ENCODE data around the gene TNFSF9.

TNFSF9 gene, protein sequence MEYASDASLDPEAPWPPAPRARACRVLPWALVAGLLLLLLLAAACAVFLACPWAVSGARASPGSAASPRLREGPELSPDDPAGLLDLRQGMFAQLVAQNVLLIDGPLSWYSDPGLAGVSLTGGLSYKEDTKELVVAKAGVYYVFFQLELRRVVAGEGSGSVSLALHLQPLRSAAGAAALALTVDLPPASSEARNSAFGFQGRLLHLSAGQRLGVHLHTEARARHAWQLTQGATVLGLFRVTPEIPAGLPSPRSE

DNA sequence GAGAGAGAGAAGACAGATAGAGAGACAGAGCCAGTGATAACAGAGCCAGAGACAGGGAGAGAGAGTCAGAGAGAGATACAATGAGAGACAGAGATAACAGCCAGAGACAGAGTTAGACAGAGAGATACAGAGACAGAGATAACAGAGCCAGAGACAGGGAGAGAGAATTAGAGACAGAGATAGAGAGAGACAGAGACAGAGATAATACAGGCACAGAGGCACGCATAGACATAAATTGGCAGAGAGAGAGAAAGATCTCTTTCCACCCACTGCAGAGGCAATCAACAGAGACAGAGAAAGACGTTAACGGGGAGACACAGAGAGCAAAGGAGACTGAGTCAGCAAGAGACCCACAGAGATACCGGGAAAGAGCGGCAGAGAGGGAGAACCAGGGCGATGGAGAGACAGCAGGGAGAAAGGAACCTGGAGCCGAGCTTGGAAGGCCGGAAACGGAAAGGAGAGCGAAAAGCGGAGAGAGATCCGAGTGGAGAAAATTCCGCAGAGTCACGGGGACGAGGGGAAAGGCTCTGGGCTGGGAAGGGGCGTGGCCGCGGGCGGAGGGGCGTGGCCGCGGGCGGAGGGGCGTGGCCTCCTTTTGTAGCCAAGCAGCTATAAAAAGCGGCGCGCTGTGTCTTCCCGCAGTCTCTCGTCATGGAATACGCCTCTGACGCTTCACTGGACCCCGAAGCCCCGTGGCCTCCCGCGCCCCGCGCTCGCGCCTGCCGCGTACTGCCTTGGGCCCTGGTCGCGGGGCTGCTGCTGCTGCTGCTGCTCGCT is at the start of gene TNFSF9:
Gene TNFSF9, plus strand, starts transcription at position 641 of the 777 bp plus-strand sequence. Its CDS starts 11 bp downstream, at position 652.
- FAIRE-seq = peak; percentile 87
- no peak for DNase-seq (ENCODE audit: extremely low spot score, insufficient read length, low read depth)

DNA sequence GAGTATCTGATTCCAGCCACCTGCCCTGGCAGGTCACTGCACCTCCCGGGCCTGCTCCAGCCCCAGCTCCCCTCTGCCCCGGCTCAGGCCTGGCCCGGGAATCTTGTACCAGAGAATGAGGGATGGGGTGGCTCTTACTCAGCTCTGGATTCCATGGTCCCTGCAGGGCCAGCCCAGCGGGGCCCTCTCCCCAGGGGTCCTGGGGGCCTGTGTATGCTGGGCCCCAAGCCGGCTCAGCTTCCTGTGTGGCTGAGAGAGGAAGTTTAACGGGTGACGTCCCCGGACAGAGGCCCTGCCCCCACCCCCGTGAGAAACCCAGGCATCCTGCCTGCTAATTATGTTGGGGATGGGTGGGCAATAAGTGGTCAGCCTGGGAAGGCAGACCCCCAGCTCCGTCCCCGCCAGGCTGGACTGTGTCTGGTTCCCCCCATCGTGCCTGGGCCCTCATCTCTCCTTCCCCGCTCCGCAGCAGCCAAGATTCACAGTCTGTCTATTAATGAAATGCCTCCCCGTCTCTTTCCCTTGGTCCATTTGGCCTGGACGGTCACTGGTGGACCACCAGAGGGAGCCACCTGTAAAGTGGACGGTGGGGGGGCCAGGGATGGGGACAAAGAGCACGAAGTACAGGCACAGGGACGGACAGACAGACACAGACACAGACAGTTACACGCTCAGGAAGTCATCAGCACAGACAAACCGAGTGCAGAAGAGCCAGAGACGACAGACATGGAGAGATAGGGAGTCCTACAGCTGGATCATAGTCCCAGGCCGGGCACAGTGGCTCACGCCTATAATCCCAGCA is 49.1 kb upstream of the TNFSF9 start, which contains the start of gene DENND1C:
Gene DENND1C, minus strand, starts transcription at position 247 of the 802 bp plus-strand sequence. Its CDS starts 92 bp downstream, at position 155.
- FAIRE-seq (peak; percentile 89), DNase-seq (ENCODE audit: extremely low spot score, insufficient read length, low read depth) (no peak)

DNA sequence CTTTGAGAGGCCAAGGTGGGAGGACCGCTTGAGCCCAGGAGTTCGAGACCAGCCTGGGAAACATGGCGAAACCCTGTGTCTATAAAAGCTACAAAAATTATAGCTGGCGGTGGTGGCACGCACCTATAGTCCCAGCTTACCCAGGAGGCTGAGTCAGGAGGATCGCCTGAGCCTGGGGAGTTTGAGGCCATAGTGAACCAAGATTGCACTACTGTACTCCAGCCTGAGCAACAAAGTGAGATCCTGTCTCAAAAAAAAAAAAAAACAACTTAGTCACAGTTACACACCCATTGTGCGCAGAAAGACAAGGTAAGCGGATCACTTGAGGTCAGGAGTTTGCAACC is 48.5 kb upstream of the TNFSF9 start:
- DNase-seq (ENCODE audit: extremely low spot score, insufficient read length, low read depth) = no peak
- FAIRE-seq = no peak

DNA sequence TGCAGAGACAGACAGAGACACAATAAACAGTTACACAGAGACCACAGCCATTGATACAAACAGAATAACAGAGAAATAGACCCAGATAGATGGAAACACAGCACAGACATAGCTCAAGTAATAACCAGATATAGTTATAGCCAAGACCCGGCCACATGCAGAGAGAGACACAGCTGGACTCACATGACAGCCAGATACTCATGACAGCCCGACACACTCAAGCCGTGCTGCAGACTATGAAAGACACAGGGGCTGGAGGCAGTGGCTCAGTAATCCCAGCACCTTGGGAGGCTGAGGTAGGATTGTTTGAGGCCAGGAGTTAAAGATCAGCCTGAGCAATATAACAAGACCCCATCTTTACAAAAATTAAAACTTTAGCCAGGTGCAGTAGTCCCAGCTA is 47.6 kb upstream of the TNFSF9 start:
- no peak for DNase-seq (ENCODE audit: extremely low spot score, insufficient read length, low read depth)
- no peak for FAIRE-seq

DNA sequence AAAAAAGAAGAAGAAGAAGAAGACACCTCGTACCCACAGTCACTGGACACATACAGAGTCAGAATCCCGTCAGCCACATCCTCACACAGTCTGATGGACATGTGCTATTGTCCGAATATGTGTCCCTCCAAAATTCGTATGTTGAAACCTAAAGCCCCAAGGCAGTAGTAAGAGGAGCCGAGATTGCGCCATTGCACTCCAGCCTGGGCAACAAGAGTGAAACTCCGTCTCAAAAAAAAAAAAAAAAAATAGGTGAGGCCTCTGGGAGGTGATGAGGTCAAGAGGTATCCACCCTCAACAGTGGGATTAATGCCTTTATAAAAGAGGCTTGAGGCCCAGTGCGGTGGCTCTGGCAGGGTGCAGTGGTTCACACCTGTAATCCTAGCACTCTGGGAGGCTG is 46.6 kb upstream of the TNFSF9 start:
- FAIRE-seq = no peak

DNA sequence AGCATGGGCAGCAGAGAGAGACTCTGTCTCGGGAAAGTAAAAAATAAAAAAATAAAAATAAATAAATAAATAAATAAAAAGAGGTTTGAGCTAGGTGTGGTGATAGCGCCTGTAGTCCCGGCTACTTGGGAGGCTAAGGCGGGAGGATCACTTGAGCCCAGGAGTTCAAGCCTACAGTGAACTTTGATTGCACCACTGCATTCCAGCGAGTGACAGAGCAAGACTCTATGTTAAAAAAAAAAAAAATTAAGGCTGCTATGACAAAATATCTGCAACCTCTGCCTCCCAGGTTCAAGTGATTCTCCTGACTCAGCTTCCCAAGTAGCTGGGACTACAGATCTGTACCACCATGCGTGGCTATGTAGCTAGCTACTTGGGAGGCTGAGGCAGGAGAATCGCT is 46.0 kb upstream of the TNFSF9 start:
- DNase-seq (ENCODE audit: extremely low spot score, insufficient read length, low read depth) (no peak), FAIRE-seq (no peak)

More for the DNA sequence above, 46.6 kb upstream of the TNFSF9 start:
- no peak for DNase-seq (ENCODE audit: extremely low spot score, insufficient read length, low read depth)

DNA sequence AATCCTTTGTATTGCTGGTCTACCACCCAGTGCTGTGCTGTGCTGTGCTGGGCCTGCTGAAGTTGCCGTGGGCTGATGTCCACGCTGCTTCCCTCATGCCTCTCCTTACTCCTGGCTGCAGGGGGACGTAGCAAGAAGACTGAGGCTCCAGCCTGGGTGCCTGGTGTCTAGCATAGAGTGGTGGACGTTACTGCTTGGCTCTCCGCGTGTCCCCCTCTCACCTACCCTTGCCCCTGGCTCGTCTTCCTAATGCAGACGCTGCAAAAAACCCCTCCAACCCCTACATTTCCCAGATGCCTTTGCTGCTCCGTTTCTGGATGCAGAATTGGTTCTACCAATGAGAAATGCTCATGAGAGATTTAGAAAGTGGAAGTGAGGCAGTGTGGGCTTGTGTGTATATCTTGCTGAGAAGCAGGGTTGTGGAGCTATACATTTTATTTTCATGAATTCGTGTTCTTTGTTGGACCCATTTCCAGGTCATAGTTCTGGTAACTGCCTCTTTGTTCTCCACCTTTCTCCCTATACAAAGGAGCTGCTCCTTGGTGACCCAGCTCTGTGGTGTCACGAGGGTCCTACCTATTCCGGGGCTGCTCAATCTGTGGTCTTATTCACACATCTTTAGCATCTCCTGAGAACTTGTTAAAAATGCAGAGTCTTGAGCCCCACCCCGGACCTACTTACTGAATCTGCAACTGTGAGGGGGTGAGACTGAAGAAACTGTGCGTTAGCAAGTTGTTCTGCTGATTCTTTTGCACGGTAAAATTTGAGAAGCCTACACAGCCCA is 41.4 kb upstream of the TNFSF9 start:
- FAIRE-seq (peak; percentile 97), DNase-seq (ENCODE audit: extremely low spot score, insufficient read length, low read depth) (peak; percentile 40)

DNA sequence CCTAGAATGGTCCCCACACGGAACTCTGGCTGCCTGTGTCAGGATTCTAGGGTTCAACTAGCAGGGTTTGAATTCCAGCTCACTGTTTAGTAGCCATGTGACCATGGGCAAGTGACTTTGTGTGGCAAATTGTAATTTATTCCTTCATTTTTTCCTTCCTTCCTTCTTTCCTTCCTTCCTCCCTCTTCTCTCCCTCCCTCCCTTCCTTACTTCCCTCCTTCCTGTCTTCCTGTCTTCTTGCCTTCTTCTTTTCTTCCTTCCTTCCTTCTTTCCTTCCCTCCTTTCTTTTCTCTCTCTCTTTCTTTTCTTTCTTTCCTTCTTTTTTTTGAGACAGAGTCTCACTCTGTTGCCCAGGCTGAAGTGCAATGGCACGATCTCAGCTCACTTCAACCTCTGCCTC is 40.7 kb upstream of the TNFSF9 start:
- DNase-seq (ENCODE audit: extremely low spot score, insufficient read length, low read depth) (no peak), FAIRE-seq (no peak)

DNA sequence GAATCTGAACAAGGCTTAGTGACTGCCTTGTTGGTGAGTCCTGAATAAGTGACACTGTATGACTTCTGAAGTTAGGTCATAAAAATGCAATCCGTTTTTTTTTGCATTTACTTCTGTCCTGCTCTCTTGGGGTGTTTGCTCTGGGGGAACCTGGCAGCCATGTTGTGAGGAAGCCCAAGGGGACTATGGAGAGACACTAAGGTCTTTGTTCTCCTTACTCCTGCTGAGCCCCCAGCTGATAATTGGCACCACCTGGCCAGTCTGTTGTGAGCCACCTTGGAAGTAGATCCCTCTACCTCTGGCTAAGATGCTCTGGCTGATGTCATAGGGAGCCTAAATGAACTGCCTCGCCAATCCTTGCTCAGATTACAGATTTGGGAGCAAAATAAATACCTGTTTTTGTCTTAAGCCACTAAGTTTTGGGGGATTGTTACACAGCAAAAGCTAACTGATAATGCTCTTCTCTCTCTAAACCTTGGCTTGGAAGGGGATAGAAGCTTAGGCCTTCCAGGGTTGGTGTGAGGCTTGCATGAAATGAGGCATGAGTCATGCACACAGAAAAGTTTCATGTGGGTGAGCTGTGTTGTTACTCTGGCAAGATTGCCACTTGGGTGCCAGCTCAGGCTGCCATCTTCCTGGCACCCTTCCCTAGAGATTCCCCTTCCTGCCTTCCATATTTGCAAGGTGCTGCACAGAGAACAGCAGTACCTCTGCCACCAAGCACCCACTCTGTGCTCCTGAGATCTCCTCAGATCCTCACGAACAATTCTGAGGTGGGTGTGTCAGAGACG is 38.8 kb upstream of the TNFSF9 start:
- FAIRE-seq (no peak), DNase-seq (ENCODE audit: extremely low spot score, insufficient read length, low read depth) (no peak)

DNA sequence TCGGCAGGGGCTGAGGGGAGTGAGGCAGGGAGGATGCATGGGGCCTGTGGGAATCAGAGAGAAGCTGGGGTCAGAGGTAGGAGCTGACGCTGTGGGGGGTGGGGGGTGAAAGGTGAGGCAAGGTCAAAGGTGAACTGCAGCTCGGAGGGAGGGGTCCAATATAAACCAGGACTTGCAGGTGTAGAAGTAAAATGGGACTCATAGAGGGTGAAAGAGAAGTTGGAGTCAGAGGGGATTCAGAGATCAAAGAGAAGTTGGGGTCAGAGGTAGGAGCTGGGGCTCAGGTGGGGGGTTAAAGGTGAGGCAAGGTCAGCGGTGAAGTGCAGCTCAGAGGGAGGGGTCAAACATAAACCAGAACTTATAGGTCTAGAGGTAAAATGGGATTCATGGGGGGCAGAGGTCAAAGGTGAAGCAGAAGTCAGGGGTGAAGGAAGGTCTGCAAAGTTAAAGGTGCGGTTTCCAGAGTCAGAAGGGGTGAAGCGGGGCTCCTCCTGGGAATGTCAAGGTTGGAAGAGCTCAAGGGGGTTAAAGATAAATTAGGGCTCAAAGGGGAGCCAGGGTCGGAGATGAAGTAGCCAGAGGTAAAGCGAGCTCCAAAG is 36.3 kb upstream of the TNFSF9 start:
- no peak for DNase-seq (ENCODE audit: extremely low spot score, insufficient read length, low read depth)
- FAIRE-seq = no peak

DNA sequence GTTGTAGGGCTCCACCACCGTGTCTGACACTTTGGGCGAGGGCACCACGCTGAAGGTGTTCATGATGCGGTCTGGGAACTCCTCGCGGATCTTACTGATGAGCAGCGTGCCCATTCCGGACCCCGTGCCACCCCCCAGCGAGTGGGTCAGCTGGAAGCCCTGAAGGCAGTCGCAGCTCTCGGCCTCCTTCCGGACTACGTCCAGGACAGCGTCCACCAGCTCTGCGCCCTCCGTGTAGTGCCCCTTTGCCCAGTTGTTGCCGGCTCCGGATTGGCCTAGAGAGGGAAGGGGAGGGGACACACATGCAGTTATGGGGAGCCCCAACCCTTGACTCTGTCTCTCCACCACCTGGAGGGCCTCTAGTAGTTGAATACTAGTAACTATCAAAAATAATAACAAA is 34.9 kb upstream of the TNFSF9 start:
- no peak for FAIRE-seq

DNA sequence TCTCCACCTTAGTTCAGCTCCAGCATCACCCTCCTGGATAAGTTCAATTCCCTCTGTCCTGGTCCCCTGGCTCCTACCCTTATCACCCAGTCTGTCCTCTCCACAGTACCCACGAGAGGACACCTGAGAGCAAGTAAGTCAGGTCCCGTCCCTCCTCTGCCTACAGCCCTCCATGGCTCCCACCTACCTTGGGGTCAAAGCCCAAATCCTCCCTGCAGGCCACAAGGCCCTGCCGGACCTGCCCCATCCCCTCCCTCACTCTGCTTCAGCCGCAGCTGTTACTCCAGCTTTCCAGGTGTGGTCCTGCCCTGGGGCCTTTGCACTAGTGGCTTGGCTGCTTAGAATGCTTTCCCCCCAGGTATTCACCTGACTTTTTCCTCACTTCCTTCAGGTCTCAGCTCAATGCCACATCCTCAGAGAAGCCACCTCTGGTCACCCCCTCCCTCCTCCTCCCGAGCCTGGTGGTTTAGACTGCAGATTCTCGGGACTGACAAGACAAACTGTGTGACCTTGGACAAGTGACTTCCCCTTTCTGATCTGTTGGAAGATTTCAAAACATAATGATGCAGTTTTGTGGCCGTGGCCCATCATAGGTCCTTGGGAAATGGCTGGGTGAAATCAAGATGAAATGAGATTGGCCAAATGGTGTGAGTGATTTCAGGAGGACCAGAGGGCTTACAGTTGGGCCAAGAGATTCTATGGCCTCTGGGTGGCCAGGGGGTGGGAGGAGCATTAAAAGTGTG is 32.4 kb upstream of the TNFSF9 start:
- FAIRE-seq (no peak), DNase-seq (ENCODE audit: extremely low spot score, insufficient read length, low read depth) (no peak)

More for the DNA sequence above, 34.9 kb upstream of the TNFSF9 start:
- no peak for DNase-seq (ENCODE audit: extremely low spot score, insufficient read length, low read depth)

DNA sequence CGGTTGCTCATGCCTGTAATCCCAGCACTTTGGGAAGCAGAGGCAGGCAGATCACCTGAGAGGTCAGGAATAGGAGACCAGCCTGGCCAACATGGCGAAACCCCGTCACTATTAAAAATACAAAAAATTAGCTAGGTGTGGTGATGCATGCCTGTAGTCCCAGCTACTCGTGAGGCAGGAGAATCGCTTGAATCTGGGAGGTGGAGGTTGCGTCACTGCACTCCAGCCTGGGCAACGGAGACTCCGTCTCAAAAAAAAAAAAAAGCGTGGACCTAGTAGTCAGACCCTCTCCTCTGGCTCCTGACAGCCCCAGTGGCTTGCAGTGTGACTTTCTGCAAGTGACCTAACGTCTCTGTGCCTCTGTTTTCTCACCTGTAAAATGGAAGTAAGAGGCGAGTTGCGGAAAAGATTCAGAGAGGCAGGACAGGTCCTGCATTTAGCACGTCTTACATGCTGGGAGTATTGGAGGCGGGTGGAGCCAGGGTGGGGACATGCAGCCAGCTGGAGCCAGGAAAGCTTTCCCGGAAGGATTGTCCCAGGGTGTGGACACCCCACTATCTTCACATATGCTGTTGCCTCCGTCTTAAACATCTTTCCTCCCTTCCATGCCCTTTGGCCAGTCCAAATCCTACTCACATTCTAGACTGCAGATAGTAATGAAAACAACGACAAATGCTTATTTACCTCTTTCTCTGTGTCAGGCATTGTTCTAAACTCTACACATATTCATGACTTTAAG is 31.6 kb upstream of the TNFSF9 start:
- no peak for DNase-seq (ENCODE audit: extremely low spot score, insufficient read length, low read depth)
- FAIRE-seq = no peak

DNA sequence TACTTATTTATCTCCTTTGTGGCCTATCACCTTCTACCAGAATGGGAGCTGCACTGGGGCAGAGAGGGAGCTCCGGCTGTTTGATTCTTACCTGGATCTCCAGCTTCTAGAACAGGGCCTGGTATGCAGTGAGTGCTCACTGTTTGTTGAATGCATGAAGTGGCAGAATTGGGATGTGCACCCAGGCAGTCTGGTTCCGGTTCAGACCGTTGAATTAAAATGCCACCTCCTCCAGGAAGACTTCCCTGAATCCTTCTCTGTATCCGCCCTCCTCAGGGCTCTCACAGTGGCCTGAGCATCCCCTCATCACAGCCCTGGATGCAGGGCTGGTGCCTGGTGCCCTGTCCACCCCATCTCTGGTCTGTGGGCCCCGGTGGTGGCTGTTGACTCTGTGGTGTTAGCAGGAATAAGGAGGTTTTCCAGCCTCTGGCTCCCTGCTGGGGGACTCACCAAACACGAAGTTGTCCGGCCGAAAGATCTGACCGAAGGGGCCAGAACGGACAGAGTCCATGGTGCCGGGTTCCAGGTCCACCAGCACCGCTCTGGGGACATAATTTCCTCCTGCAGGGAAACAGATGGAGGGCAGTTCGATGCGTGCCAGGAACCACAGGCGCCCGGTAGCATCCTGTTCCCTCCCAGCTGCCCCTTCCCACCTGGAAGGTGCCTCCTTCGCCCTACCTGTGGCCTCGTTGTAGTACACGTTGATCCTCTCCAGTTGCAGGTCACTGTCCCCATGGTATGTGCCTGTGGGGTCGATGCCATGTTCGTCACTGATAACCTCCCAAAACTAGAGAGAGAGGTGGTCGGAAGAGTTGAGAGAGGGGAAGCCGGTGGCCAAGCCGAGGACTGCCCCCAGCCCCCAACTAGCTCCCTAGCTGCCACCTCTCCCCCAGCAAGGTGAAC is 29.7 kb upstream of the TNFSF9 start:
- FAIRE-seq = no peak

DNA sequence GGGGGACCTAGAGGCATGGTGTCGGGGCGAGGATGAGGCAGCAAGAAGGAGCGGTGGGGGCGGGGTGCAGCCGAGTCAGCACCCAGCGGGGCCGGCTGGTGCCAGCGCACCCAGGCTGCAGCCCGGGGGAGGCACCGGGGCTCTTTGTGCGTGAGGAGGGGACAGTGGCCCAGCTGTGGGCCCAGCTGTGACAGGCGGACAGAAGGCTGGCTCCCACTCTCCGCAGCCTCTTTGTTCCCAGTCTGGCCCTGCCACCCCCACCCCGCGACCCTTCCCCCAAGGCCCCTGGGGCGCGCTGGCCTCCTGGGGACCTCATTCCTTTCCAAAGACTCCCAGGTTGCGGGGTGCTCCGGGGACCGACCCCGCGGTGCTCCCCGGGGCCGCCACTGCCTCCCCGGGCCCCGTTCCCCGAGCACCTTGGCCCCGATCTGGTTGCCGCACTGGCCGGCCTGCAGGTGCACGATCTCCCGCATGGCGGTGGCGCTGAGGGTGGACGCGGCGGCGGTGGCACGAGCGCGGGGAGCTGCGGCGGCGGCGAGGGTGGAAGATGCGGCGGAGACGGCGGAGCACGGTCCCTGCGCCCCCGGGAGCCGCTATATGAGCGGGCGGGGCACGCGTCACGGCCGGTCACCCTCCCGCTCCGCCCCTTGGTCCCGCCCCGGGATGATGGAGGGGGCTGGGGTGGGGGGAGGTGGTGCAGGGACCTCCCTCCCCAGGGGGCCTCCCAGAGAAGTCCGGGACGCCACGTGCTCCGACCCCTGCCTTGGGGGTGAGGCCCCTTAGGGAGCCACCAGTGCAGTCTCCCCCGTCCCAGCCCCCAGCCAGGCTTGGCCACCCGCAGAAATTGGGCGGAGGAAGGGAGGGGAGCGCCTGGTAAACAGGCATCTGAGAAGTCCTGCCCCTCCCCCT is 28.8 kb upstream of the TNFSF9 start, which contains the start of gene TUBB4A:
Gene TUBB4A, minus strand, starts transcription at position 570 of the 909 bp plus-strand sequence. Its CDS starts 97 bp downstream, at position 473.
- DNase-seq (ENCODE audit: extremely low spot score, insufficient read length, low read depth) (no peak), FAIRE-seq (no peak)

More for the DNA sequence above, 29.7 kb upstream of the TNFSF9 start:
- DNase-seq (ENCODE audit: extremely low spot score, insufficient read length, low read depth) = no peak

Measured in GM18507 (cell line).